Measurements from ENCODE around the gene MYBBP1A.

GRCh38 chr17:4554997-4555799 is at the start of gene MYBBP1A:
- peak; percentile 68 for TF ChIP-seq POLR2A (IDR thresholded peaks at IDR 0.05)
- TF ChIP-seq POLR2AphosphoS5 (IDR thresholded peaks at IDR 0.05) = peak; percentile 69 to 87 (median 73)
